Amygdala (tissue), 56 donors: Measurements from ENCODE around the gene PLXNA2.

Experiments
- DNase-seq, 56 donors: peaks; one replicate each; lab custom pipeline; 2025; lab: John Stamatoyannopoulos, UW

The PLXNA2 gene

DNA sequence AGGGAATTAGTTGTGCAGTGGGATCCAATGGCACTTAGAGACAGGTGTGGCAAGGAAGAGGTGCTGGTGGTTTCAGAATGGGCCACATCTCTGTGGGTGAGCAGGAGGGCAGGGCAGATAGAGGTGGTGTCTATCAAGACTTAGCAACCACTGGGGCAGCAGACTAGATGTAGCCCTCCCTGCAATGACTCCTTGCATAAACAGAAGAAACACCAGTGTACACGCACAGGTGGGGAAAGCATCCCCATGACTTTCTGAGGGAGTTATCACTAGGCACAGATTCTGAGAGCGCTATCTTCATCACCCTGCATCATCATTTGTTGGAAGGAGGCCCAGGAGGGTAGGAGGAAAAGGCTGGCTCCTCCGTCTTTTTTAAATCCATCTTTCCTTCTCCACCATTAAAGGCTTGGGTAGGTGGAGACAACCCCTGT is 58.4 kb downstream of the PLXNA2 start:
- peak in 4 of 56 donors; percentile 26 to 34 (median 28) for DNase-seq

DNA sequence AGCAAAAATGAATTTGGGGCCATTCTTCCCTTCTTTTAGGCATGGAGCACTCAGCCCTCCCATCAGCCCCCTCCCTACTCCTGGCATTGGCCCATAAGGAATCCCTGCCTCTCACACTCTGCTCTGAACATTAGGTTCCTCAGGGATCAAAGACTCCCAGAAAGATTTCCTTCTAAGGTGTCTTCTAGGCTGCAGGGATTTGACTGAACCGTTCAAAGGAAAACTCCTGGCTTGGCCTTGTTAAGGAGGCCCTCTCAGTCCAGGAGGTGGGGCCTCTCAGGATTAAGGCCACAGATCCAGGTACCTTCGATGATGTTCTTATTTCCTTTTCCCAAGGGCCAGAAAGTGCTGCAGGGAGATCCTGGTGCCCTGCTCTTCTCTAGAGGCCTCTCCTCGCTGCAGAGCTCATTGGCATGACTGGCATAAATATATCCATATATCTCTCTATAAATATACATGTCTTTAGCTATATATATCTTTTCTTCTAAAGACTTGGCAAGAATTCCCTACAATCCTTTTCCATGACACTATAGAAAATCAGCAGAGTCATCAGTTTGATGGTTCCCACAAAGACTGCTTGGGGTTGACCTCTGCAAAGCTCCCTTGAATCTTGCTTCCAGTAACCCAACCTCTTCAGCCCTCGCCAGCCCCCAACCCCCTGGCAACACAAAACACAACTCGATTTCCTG is 59.1 kb downstream of the PLXNA2 start:
- no peak for DNase-seq

DNA sequence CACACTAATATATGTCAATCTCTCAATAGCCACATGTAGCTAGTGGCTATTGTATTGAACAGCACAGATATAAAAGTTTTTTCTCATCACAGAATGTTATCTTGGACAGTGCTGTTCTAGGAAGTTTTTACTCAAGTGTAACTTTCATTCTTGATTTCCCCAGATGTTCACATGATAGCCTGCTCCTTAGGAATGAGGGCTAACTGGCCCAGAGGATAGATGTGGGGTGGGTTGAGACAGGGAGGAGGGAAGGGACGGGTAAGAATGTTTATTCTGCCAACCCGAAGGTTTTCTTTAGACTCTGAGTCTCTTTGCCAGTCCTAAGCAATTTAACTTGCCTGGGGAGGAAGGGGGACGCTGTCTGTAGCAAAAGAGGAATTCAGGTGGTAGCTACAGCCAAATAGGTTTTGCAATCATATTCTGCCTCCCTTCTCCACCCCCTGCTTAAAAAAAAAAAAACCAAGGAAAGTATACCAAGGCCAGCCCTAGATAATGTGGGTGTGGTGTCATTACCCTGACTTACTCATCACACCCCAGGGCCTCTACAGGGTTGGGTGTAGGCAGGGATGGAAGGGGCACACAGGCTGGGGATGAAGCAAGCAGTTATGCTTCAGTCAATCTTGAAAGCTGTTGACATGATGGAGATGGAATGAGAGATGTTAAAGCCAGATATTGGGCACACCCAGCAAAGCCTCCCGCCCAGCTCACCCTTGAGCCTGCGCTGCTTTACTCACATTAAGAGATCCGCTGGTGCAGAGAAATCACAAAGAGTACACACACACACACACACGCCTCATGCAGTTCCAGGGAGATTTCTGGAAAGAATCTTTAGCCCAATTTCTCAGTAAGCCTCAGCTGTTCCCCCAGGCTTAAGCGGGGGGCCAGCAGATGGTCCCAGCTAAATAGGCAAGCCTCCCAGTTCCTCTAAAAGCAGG is 59.9 kb downstream of the PLXNA2 start:
- no peak for DNase-seq

DNA sequence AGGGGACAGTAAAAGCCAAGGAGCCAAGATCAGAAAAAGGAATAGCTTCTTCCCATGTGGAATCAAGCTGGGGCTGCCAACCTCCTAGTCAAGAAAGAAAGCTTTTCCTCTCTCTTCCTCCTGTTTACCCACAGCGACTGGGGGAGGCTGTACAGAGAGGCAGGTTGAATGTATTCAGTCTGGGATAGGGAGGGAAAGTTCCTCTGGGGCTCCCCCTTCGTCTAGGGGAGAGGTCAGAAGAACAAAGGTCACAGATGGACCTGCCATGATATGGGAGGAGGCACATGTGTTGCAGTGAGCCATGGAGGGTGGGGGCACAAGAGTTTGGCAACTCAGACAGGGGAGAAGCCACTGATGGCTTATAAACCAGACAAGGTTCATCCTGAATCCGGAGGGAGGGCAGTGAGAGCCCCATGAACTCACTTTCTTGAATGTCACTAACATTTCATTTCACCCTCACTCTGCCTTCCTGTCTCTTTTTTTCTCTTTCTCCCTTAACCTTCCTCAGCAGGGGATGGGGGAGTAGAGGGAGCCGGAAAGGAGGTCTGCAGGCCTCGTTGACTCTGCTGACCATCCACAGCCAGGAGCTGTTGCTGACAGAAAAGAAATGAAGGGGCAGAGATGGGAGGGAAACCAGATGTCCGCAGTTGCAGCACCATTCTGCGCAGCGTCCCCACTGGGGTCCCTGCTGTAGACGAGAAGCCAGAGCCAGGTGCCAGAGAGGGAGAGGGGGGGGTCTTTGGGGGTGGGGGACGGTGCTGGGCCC is 61.1 kb downstream of the PLXNA2 start:
- DNase-seq: no peak

DNA sequence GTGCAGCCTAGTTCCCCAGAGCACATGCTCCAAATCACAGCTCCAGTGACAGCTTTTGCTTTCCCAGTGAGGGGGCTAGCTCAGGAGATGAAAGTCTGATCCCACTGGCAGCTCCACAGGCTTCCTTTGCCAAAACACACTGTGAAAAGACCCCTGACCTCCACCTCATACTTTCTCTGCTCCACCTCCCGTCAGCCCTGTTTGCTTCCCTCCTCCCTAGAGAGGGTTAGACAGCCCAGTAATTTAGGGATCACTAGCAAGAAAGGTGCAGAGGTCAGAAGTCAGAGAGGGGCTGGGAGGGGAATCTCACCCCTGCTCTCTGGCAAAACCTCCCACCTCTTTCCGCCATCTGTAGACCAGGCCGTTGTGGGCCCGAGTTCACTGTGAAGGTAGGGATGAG is 62.8 kb downstream of the PLXNA2 start:
- no peak for DNase-seq

DNA sequence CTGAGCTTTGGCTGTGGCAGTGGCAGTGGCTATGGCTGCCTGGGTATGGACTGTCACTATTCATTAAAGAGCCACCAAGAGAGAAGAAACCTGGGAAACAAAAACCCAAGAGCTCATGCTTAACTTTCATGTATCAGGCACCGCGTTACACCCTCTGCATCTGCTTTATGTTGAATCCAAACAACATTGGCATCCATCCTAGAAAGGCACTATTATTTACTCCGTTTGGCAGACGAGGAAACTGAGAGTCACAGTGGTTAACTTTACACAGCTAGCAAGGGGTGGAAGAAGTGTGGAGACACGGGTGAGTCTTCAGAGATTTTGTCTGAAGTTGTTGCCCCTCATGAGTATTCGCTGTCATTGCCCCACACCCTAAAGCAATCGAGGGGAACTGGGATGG is 63.8 kb downstream of the PLXNA2 start:
- no peak for DNase-seq

DNA sequence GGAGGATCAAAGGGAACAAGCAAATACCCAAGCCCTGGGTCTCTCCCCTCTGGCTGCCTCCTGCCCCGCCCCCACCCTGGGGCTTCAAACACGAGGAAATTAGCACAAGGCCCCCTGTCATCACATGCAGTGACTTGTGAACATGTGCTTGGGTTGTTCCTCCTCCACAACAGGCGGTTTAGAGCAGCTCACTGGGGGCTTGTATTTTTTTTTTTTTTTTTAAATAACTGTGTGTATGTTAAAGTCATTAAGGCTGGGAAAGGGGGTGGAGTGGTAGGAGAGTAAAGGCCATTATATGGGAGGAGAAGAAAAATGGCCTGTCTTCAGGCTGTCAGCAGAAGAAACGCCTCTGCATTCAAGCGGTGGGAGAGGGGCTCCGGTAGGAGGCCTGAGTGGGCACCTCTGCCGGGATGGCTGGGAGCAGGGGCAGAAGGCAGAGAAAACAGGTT is 64.2 kb downstream of the PLXNA2 start:
- no peak for DNase-seq

DNA sequence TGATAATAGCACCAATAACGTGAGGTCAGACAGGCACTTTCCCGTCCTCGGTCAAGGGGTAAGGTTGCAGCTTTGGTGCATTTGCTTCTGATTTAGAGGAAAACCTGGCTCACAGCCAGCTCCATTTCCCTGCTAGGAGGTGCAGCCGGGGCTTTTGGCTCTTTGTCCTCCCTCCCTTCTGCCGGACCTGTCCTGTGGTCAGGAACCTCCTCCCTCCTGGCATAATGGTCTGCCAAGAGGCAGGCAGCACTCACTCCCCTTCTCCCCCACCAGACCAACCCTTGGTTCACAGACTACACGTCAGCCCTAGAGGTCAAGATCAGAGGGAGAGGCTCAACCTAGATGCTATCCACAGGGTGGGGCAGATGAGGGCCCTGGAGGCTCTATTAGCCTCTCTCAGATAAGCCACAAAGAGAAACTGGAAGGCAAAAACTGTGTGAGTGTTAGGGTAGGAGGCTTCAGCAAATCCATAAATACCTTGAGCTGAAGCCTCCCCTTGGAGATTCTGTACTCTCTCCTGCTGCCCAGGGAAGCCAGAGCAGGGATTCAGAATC is 64.8 kb downstream of the PLXNA2 start:
- DNase-seq: no peak

DNA sequence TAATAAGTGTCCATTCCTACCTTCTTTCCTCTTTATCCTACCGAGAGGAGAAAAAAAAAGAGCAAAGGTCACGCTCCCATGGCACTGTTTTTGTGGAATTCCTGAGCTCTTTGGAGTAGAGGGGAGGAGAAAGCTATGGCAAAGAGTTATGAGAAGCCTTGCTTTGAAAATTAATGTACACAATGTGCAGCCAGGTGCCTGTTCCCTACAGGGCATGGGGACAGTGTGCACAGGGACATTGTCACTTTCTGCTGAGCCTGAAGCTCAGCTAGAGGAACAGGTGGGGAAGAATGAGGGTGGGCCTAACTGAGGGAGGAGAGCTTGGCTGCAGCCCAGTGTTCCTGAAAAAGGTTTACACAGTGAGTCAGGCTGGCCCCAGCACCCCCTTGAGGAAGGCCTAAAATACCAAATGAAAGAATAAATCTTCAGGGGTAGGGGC is 66.1 kb downstream of the PLXNA2 start:
- DNase-seq: peak in 13 of 56 donors; percentile 19 to 55 (median 32)

DNA sequence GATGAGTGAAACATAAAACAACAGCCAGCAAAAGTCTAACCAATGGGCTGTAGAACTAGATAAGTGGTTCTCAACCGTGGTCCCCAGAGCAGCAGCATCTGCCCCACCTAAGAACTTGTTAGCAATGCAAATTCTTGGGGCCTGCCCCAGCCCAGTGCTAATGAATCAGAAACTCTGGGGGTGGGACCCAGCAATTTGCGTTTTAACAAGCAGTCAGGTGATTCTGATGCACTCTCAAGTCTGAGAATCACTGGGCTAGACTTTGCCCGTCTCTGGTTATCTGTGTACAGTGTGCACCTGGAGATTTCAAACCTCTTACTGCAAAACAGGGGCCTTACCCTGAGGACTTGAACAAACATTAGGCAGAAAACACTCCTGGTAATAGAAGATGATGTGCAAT is 66.5 kb downstream of the PLXNA2 start:
- no peak for DNase-seq

DNA sequence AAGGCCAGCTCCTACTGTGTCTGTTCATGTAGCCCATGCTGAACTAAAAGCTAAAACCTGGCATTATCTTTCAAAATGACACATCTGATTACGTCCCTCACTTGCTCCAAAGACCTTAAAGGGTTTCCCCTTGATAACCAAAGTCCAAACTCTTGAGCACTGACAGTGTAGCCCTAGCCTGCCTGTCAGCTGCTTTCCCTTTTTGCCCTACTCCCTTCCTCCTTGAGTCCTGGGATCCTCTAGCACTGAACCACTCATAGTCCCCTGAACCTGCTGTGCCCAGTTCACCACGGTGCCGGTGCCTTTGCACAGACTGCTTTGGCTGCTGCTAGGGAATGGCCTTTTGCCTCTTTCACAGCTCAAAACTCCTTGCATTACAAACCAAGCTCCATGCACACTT is 67.5 kb downstream of the PLXNA2 start:
- no peak for DNase-seq

DNA sequence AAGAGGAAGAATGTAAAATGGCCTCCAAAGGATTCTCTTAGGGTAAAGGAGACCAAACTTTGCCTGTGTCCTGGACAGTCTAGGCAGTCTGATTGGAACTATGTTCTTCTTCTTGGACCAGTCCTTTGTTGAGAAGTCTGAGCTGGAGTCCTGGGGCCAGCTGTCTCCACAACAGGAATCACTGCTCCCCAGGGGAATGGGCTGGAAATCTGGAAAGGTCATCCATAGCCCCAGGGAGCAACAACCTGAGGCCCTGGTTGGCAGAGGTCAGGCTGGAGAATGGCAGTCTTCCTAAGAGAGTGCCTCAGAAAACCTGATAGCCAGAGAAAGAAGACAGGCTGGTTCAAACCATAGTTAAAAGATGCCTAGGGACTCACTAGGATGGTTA is 68.7 kb downstream of the PLXNA2 start:
- DNase-seq: no peak

DNA sequence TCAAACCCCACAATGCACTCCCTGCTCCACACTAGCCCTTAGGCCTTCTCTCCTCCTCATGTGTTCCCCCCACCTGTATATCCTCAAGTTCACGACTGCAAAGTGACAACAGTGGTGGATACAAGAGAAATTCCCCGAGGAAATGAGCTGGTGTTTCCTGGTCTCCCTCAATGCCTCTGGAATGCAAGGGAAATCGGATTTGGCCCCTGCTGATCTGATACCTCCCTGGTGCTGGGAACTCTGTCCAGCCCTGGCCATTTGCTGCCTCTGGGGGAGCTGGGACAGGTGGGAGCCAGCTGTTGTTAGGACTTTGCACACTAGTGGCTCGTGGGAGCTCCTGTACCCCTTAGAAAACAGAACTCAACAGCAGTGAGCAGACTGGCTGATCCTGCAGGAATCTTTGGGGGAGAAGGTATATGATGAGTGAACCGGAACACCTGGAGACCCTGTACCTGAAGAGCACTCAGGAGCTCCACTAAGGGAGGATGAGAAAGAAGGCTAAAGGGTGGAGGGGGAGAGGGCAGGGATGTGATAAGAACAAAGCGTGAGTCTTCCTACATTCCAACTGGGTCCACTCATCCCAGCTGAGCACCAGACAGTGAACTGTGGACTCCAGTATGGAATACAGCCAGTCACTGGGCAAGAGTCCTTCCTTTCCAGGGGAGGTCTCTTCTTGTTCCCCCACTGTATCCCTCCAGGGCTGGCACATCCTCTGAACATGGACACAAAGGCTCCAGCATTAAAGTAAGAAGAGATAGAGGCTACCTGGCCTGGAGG is 69.3 kb downstream of the PLXNA2 start:
- no peak for DNase-seq

DNA sequence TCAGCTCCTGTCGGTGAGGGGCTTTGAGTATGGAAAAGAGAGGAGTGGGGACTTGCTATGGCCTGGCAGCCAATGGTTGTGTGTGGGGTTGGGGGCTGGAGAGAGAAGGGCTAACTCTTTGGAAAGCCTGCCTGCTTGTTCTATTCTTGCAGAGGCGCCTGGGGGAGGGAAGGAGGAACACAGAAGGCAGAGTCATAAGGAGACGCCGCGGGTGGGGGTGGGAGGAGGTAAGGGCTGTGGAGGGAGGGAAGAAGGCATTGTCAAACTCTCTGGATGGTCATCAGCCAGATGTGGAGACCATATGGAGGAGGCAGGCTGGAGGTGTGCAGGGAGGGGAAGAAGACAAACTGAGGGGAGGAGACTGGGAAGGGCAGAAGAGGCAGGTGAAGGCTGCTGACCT is 70.0 kb downstream of the PLXNA2 start:
- peak in 3 of 56 donors; percentile 26 to 47 (median 38) for DNase-seq

DNA sequence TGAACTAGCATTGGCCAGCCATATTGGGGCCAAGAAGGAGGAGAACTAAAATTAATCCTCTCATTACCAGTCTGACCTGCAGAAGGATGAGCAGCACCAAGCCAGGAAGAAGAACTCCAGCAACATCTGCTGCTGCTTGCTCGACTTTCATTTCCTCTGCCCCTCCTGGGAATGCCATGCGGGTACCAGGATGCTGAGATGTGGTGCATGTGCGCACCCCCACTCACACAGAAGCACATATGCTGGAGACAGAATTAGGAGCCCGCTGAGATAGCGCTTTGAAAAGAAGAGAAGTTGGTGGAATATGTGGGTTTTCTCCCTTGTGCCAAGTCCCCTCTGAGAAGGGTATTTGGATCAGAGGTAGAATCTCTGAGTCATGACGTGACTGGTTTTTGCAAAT is 70.4 kb downstream of the PLXNA2 start:
- peak in 2 of 56 donors; percentile 17 to 26 for DNase-seq

DNA sequence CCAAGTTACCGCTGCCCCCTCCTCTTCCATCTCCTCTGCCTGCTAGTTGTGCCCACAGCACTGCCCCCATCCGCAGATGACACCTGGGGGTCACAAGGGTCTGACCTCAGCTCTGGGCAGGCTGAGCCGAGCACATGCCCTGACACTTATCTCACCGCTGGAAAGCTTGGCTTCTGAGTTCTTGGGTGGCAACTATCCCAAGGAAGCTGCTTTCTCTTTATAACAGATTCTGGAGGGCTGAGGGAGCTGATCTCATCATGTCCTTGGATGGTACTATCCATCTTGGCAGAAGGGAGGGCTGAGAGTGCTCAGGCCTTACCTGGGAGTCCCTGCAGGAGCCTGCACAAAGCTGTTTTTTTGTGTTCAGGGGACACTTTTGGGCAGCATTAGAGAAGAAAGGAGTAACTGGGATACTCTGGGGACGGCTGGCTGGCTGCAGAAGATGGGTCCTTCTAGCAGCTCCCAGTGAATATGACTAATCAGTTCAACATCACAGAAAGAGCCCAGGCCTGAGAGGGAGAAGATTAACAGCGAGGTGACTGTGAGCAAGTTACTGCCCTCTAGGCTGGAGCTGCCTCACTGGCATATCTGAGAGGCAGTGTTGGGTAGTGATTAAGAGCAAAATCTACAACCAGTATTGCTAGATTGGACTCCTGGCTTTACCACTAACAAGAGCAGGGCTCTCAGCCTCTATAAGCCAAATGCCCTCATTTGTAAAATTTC is 71.6 kb downstream of the PLXNA2 start:
- DNase-seq: no peak

DNA sequence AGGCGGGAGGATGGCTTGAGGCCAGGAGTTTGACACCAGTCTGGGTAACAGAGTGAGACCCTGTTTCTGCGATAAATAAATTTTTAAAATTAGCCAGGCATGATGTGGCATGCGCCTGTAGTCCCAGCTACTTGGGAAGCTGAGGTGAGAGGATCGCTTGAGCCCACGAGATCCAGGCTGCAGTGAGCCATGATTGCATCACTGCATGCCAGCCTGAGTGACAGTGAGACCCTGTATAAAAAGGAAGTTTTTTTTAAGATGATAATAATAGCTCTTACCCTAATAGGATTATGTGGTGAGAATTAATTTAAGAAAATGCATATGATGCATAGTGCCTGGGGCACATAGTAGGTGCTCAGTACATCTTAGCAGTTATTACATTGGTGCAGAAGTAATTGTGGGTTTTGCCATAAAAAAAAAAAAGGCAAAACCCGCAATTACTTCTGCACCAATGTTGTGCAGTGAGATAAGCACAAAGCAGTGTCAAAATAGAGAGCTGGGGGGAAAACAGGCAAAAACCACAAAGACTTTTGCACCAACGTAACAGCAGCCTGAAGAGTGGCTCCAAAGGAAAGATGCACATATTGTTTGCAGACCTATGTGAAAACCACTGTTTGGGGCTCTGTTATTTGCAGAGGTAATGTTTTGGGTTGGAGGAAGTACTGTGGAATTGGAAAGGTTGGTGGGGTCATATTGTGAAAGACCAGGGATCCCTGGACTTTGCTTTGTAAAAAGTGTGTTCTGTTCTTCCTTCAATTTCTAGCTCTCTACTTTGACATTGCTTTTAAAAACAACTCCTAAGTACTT is 72.4 kb downstream of the PLXNA2 start:
- DNase-seq: no peak

DNA sequence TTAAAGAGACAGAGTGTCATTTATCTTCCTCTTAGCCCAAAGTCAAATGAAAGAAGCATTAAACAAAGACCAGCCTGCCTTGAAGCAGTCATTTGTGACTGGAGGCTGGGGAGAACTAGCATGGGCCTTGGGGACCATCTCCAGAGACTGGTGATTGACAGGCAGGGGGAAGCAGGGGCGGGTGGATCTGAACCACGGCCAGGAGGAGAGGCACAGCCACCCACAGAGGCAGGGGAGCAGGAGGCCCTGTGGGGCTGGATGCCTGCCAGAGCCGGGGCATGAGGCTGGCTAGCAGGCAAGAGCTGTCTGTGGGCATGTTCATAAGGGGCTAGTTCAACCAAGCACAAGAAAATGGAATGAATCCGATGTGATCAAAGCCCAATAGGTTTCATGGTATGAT is 73.9 kb downstream of the PLXNA2 start:
- DNase-seq: peak in 29 of 56 donors; percentile 10 to 72 (median 35)
